Endodermal cell (in vitro differentiated cells): ENCODE results near the gene UNK. TPM values are rescaled to one million over a fixed set of nuclear protein-coding genes. Genes with fewer than 3 reads are reported as not detected.

Source experiments
- DNase-seq: peaks from one replicate; pipeline ENCODE4 v3.0.0-alpha.2; 2017
- H3K27ac ChIP-seq: 2 replicates; pipeline ENCODE4 v1.5.1; 2013; ENCODE audit warnings: mild to moderate bottlenecking, low read depth, low read length, moderate library complexity
- H3K27me3 ChIP-seq: 2 replicates; pipeline ENCODE4 v1.6.1; 2013; ENCODE audit warnings: mild to moderate bottlenecking, low read length, moderate library complexity; ENCODE audit not compliant: insufficient read depth, control insufficient read depth, poor library complexity, severe bottlenecking
- H3K36me3 ChIP-seq: 2 replicates; pipeline ENCODE4 v1.7.0; 2013; ENCODE audit warnings: mild to moderate bottlenecking, low read length, moderate library complexity; ENCODE audit not compliant: control insufficient read depth, insufficient read depth
- H3K4me1 ChIP-seq: one replicate; pipeline ENCODE4 v1.7.0; 2013; ENCODE audit warnings: low read length; ENCODE audit not compliant: control insufficient read depth, insufficient read depth
- H3K4me3 ChIP-seq: 2 replicates; pipeline ENCODE4 v1.5.1; 2013; ENCODE audit warnings: mild to moderate bottlenecking, low read length, moderate library complexity
- H3K9ac ChIP-seq: 2 replicates; pipeline ENCODE4 v1.6.1; 2013; ENCODE audit warnings: mild to moderate bottlenecking, low read length, moderate library complexity; ENCODE audit not compliant: poor library complexity, severe bottlenecking; ENCODE audit errors: extremely low read depth
- H3K9me3 ChIP-seq: 2 replicates; pipeline ENCODE4 v1.6.1; 2013; ENCODE audit warnings: mild to moderate bottlenecking, low read length, moderate library complexity; ENCODE audit not compliant: control insufficient read depth
- H3K27ac Mint-ChIP-seq: 2 replicates; pipeline ENCODE4 v1.8.0; 2020; ENCODE audit warnings: mixed read lengths
- H3K27me3 Mint-ChIP-seq: 2 replicates; pipeline ENCODE4 v1.8.0; 2021; ENCODE audit warnings: mild to moderate bottlenecking, mixed read lengths; ENCODE audit not compliant: insufficient read depth
- H3K36me3 Mint-ChIP-seq: 2 replicates; pipeline ENCODE4 v1.8.0; 2020; ENCODE audit warnings: low read depth, mixed read lengths
- H3K4me1 Mint-ChIP-seq: 2 replicates; pipeline ENCODE4 v1.8.0; 2020; ENCODE audit warnings: mixed read lengths
- H3K4me3 Mint-ChIP-seq: 2 replicates; pipeline ENCODE4 v1.8.0; 2020; ENCODE audit warnings: mild to moderate bottlenecking, moderate library complexity, mixed read lengths
- H3K9me3 Mint-ChIP-seq: 2 replicates; pipeline ENCODE4 v1.8.0; 2020; ENCODE audit warnings: mild to moderate bottlenecking, mixed read lengths
- WGBS, 2 experiments: methylation state at CpG; one replicate each; pipeline versions ENCODE4 v1.1.5 to v1.1.7; 2013; ENCODE audit warnings: missing lambda C conversion rate in 2 of 2, mixed read lengths in 1 of 2; ENCODE audit not compliant: insufficient coverage in 1 of 2, insufficient read length in 1 of 2; 5-methylcytosine and 5-hydroxymethylcytosine counted together
- total RNA-seq, 2 donors: library from RNA; stranded (reverse); fragmentation: NEBNext Ultra II Directional in 1 of 2; extraction: Animal tissue kit (Norgen Biotek cat#: 25700) in 1 of 2; gene quantifications; 2 replicates in 1 of 2; 3 replicates in 1 of 2; pipeline ENCODE4 v1.2.1, GENCODE V29; 2021
- TF ChIP-seq, protein P1 (sequence below): fragments of 200-600 bp; sonication (generic); conservative IDR thresholded peaks from 2 replicates; pipeline ENCODE4 v1.5.0; 2021; ENCODE audit warnings: antibody characterized with exemption, mild to moderate bottlenecking

The UNK gene
- total RNA-seq, 2 donors from 2014 or later, result 38.0 to 39.0 TPM

- peaks cover 1% of the 10 kb centered on the region for H3K4me1 ChIP-seq
- H3K9ac ChIP-seq, result peak overlapping the region; percentile 99
- Mint-ChIP-seq H3K27me3 (no peaks in the 10 kb centered on the region), H3K27ac (peak overlapping the region; percentile 94), H3K4me1 (peaks cover 30% of the 10 kb centered on the region), H3K4me3 (peak overlapping the region; percentile 97), H3K9me3 (peaks cover 1% of the 10 kb centered on the region), H3K36me3 (peaks cover 24% of the 10 kb centered on the region)
- H3K27me3 ChIP-seq, result no peaks in the 10 kb centered on the region
- TF ChIP-seq, protein P1, sequence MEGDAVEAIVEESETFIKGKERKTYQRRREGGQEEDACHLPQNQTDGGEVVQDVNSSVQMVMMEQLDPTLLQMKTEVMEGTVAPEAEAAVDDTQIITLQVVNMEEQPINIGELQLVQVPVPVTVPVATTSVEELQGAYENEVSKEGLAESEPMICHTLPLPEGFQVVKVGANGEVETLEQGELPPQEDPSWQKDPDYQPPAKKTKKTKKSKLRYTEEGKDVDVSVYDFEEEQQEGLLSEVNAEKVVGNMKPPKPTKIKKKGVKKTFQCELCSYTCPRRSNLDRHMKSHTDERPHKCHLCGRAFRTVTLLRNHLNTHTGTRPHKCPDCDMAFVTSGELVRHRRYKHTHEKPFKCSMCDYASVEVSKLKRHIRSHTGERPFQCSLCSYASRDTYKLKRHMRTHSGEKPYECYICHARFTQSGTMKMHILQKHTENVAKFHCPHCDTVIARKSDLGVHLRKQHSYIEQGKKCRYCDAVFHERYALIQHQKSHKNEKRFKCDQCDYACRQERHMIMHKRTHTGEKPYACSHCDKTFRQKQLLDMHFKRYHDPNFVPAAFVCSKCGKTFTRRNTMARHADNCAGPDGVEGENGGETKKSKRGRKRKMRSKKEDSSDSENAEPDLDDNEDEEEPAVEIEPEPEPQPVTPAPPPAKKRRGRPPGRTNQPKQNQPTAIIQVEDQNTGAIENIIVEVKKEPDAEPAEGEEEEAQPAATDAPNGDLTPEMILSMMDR, result peak; percentile 85
- H3K9me3 ChIP-seq, result no peaks in the 10 kb centered on the region
- WGBS, 2 experiments, result 0 to 2% methylated on average over 22 to 38 of the region's 38 CpGs
- peak overlapping the region; percentile 92 for H3K27ac ChIP-seq
- H3K4me3 ChIP-seq, result peak overlapping the region; percentile 96
- no peak for DNase-seq
- H3K36me3 ChIP-seq, result peaks cover 29% of the 10 kb centered on the region
These were observed 5.8 kb upstream of the UNK start for GRCh38 chr17:75778861-75779249.

GRCh38 chr17:75779250-75779986 lies 5.2 kb upstream of the UNK start:
- Histone ChIP-seq H3K36me3 (peaks cover 29% of the 10 kb centered on the region), H3K27me3 (no peaks in the 10 kb centered on the region), H3K4me3 (peak overlapping the region; percentile 96), H3K27ac (peak overlapping the region; percentile 92), H3K9ac (peak overlapping the region; percentile 99), H3K4me1 (peaks cover 4% of the 10 kb centered on the region), H3K9me3 (no peaks in the 10 kb centered on the region)
- peak overlapping the region; percentile 97 for H3K4me3 Mint-ChIP-seq
- no peaks in the 10 kb centered on the region for H3K27me3 Mint-ChIP-seq
- H3K4me1 Mint-ChIP-seq, result peaks cover 35% of the 10 kb centered on the region
- TF ChIP-seq, protein P1, result no peak
- WGBS, 2 experiments, result 0% methylated on average over 31 to 84 of the region's 84 CpGs
- H3K36me3 Mint-ChIP-seq, result peaks cover 24% of the 10 kb centered on the region
- peak overlapping the region; percentile 100 for H3K27ac Mint-ChIP-seq
- DNase-seq, result peak; percentile 100
- H3K9me3 Mint-ChIP-seq, result peaks cover 1% of the 10 kb centered on the region

DNA sequence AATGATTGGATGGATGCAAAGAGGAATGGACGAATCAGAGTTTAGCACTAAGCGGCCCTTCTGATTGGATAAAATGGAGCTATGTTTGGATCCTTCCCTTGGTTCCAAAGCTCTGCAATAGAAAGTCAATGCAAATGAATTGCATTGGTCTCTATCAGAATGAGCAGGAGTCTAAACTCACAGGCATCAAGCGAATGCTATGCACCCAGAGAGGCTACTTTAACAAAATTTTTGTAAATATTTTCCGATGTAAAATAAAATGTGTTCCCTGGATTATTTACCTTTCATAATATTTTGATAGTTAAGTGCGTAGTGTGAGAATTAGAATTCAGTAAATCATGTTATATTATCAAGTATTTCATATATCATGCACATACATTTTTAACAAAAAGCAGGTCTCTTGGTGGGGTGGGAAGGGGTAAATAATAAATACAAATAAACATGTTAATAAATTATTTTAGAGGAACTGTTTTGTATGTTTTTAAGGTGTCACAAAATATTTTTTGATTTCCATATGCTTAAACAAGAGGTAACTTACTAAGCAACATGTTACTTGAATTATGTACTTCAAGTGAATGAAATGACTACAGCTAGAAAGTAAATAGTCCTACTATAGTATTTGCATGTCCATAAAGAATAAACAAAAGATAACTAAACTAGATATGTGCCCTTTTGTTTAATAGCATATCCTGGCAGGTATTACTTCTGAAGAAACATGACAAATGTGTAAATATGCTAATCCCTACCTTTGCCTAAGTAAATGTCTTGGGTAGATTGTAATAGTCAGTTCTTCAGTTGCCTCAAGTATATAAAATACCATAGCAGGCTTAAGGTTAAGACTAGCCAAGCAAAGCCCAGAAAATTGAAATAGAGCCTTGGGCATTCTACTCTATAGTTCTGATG lies 4.4 kb upstream of the UNK start:
- H3K4me3 Mint-ChIP-seq, result peak overlapping the region; percentile 97
- TF ChIP-seq, protein P1, result no peak
- peaks cover 35% of the 10 kb centered on the region for H3K4me1 Mint-ChIP-seq
- Histone ChIP-seq H3K27ac (no peak overlapping the region), H3K36me3 (peaks cover 29% of the 10 kb centered on the region), H3K9me3 (no peaks in the 10 kb centered on the region), H3K4me1 (peaks cover 4% of the 10 kb centered on the region), H3K4me3 (peak overlapping the region; percentile 65), H3K9ac (no peak overlapping the region), H3K27me3 (no peaks in the 10 kb centered on the region)
- DNase-seq, result no peak
- 0 to 3% methylated on average over 3 of the region's 5 CpGs for WGBS, 2 experiments
- H3K27me3 Mint-ChIP-seq, result no peaks in the 10 kb centered on the region
- H3K9me3 Mint-ChIP-seq, result peaks cover 1% of the 10 kb centered on the region
- H3K36me3 Mint-ChIP-seq, result peaks cover 24% of the 10 kb centered on the region
- no peak overlapping the region for H3K27ac Mint-ChIP-seq
